Colonic mucosa (tissue), 4 donors: ENCODE measurements around the gene CFAP299. TPM values are rescaled to one million over a fixed set of nuclear protein-coding genes. Genes with fewer than 3 reads are reported as not detected.

Experiments used
- DNase-seq: peaks from one replicate; pipeline ENCODE4 v3.0.0-alpha.2; 2020
- H3K27ac ChIP-seq: fragments of 200-600 bp; one replicate; pipeline ENCODE4 v1.8.0; 2021
- H3K27me3 ChIP-seq: fragments of 200-600 bp; one replicate; pipeline ENCODE4 v1.8.0; 2021
- H3K36me3 ChIP-seq: fragments of 200-600 bp; one replicate; pipeline ENCODE4 v1.8.0; 2021
- H3K4me1 ChIP-seq: fragments of 200-600 bp; one replicate; pipeline ENCODE4 v1.8.0; 2021; ENCODE audit warnings: mild to moderate bottlenecking
- H3K4me3 ChIP-seq: fragments of 200-600 bp; one replicate; pipeline ENCODE4 v1.8.0; 2021
- H3K9ac ChIP-seq, 2 donors: one replicate each; pipeline ENCODE4 v1.7.0; 2013; ENCODE audit warnings: control low read depth in 2 of 2, low read depth in 2 of 2, low read length in 2 of 2
- H3K9me3 ChIP-seq: fragments of 200-600 bp; one replicate; pipeline ENCODE4 v1.8.0; 2021
- intact Hi-C: fragments of 100-400 bp; cut with DNase I; formaldehyde crosslinking; loops from one replicate; pipeline ENCODE4 v1.14.1; 2022
- total RNA-seq, 2 donors: library from RNA; stranded (reverse); fragmentation: NEBNext Ultra II Directional in 1 of 2; extraction: Animal tissue kit (Norgen Biotek cat#: 25700) in 1 of 2; gene quantifications; one replicate each; pipeline ENCODE4 v1.2.1, GENCODE V29; 2021
- TF ChIP-seq, protein P1 (sequence below): fragments of 200-600 bp; IDR thresholded peaks from one replicate; pipeline ENCODE4 v1.8.0; 2022; ENCODE audit warnings: antibody characterized with exemption, mild to moderate bottlenecking
- donor health status: healthy.
- donor health status: DM: no; HTN: no; CAD: no.
- donor health status: DM: no; HTN: no; CAD: no.

CFAP299 gene
- total RNA-seq, 2 donors from 2014 or later = not detected

- Histone ChIP-seq H3K9ac (no peak overlapping the region), H3K36me3 (no peaks in the 10 kb centered on the region), H3K4me1 (no peaks in the 10 kb centered on the region), H3K27ac (no peak overlapping the region), H3K27me3 (no peaks in the 10 kb centered on the region), H3K4me3 (no peak overlapping the region), H3K9me3 (no peaks in the 10 kb centered on the region)
- TF ChIP-seq, protein P1, sequence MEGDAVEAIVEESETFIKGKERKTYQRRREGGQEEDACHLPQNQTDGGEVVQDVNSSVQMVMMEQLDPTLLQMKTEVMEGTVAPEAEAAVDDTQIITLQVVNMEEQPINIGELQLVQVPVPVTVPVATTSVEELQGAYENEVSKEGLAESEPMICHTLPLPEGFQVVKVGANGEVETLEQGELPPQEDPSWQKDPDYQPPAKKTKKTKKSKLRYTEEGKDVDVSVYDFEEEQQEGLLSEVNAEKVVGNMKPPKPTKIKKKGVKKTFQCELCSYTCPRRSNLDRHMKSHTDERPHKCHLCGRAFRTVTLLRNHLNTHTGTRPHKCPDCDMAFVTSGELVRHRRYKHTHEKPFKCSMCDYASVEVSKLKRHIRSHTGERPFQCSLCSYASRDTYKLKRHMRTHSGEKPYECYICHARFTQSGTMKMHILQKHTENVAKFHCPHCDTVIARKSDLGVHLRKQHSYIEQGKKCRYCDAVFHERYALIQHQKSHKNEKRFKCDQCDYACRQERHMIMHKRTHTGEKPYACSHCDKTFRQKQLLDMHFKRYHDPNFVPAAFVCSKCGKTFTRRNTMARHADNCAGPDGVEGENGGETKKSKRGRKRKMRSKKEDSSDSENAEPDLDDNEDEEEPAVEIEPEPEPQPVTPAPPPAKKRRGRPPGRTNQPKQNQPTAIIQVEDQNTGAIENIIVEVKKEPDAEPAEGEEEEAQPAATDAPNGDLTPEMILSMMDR = no peak
- intact Hi-C loops = no loop called here
- no peak for DNase-seq
These were observed 87.3 kb downstream of the CFAP299 start for GRCh38 chr4:80422727-80423404.

DNA sequence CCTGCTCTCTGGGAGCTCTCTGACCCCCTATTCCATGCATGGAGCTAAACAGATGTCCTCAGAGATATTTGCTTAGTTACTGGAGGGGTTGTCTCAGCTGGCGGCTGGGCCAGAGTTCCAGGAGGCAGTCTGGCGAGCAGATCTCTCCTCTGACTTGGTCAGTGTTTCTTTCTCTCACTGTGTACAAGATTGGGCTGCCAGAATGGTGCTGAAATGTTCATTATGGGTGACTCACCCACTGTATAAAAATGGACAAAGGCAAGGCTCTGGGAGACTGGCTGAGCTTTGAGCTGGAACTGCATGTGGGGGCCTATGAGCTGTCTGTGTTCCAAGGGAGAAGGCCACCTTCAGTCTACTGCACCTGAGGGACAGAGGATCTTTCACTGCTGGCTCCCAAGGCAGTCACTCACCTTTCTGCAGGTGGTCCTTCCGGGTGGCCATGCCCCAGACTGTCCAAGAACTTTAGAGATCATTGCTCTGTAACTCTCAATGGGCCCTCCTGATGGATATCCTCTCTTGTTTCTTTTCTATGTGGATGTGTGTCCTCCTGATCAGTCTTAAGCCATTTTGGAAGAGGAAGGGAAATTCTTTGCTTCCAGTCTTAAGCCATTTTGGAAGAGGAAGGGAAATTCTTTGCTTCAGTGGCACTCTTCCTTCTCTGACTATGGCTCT lies 88.2 kb downstream of the CFAP299 start:
- Histone ChIP-seq H3K9me3 (no peaks in the 10 kb centered on the region), H3K4me1 (no peaks in the 10 kb centered on the region), H3K36me3 (no peaks in the 10 kb centered on the region), H3K27me3 (no peaks in the 10 kb centered on the region), H3K27ac (no peak overlapping the region), H3K9ac (no peak overlapping the region), H3K4me3 (no peak overlapping the region)
- no peak for DNase-seq
- TF ChIP-seq, protein P1 = no peak
- intact Hi-C loops = no loop called here

- H3K9me3 ChIP-seq = no peaks in the 10 kb centered on the region
- H3K27me3 ChIP-seq = no peaks in the 10 kb centered on the region
- TF ChIP-seq, protein P1 = no peak
- H3K27ac ChIP-seq = no peak overlapping the region
- H3K4me1 ChIP-seq = no peaks in the 10 kb centered on the region
- no peak overlapping the region for H3K4me3 ChIP-seq
- DNase-seq = no peak
- no peaks in the 10 kb centered on the region for H3K36me3 ChIP-seq
- intact Hi-C loops = no loop called here
- no peak overlapping the region for H3K9ac ChIP-seq
These were observed 88.7 kb downstream of the CFAP299 start for GRCh38 chr4:80424225-80424581.

DNA sequence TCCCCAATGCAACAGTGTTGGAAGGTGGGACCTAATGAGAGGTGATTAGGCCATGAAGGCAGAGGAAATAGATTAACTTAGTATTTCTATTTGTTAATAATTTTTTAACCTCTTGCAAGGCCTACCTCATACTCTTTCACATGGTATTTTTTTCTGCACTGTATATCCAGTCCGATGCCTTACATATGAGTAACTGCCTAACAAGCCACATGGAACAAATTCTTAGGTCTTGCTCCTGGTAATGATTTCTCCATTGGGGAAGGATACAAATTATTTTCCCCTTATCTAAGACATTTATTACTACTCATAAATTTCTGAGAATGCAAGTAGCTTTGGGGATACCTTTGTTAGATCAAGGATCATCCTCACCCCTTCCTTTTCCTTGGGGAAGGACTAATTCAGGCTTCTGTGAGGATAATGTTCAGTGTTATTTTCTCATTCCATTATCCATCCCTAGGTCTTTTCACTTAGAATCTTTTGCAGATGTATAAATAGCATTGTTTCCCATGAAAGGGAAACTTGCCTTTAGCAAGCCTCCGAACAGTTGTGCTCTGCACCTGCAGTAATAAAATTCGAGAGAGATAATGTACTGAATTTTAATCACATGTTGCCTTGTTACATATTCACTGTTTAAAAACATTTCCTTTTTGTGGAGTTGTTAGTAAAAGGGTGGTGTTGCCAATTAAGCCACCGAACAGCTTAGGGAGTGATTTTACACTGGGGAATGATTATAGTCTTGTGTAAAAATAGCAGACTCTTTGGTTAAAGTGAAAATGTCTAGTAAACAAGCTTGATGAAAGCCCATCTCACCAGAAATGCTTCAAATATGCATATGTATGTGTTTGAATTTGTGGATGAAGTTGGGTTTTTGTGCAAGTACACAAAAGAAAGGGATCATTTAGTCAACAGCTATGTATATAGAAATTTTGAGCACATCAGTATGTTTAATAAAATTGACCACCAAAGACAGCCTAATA lies 89.9 kb downstream of the CFAP299 start:
- TF ChIP-seq, protein P1 = no peak
- no peaks in the 10 kb centered on the region for H3K4me1 ChIP-seq
- no peaks in the 10 kb centered on the region for H3K9me3 ChIP-seq
- H3K9ac ChIP-seq = no peak overlapping the region
- intact Hi-C loops = no loop called here
- no peak overlapping the region for H3K4me3 ChIP-seq
- DNase-seq = no peak
- no peaks in the 10 kb centered on the region for H3K27me3 ChIP-seq
- H3K36me3 ChIP-seq = no peaks in the 10 kb centered on the region
- no peak overlapping the region for H3K27ac ChIP-seq

DNA sequence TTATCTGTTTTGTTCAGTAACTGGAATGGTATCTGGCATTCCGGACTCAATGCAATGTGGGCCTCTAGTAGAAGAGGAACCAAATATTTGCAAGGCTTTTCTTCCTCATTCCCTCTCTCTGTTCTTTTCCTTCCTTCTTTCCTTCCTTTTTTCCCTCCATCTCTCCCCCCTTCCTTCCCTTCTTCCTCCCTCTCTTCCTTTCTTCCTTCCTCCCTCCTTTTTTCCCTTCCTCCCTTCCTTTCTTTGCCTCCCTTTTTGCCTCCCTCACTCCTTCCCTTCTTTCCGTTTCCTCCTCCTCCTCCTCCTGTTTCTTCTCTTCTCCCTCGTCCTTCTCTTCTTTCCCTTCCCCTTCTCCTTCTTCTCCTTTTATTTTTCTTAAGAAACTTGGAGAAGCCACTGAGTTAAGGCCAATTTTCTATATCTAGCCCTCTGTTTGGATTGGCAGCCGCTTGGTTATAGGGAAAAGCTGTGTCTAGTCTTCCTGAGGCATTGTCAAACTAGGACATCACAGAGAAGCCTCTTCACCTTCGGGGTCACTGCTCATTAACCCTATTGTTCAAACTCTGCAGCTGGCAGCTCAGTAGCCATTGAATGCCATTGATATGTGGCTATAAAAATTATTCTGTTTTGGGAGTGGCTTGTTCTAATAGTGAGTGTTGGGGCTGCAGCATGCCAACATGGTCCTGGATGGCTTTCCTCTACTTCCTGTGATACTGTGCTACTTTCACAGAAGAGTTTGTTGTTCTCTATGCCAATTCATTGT lies 95.9 kb downstream of the CFAP299 start:
- no peak overlapping the region for H3K9ac ChIP-seq
- H3K4me3 ChIP-seq = no peak overlapping the region
- H3K27ac ChIP-seq = no peak overlapping the region
- H3K36me3 ChIP-seq = no peaks in the 10 kb centered on the region
- TF ChIP-seq, protein P1 = no peak
- intact Hi-C loops = no loop called here
- no peak for DNase-seq
- no peaks in the 10 kb centered on the region for H3K9me3 ChIP-seq
- no peaks in the 10 kb centered on the region for H3K27me3 ChIP-seq
- no peaks in the 10 kb centered on the region for H3K4me1 ChIP-seq
